Measurements from ENCODE around the gene IER5L. TPM values are rescaled to one million over a fixed set of nuclear protein-coding genes. Genes with fewer than 3 reads are reported as not detected.

Gene IER5L
- total and polyA plus RNA-seq, 9 of the 15 experiments (the other 6 are each of a cell fraction or from before 2014, with no cell fraction given) = 0.14 to 11.9 (median 0.52) TPM

- 65% methylated on average over 9 of the region's 9 CpGs for WGBS (ENCODE audit: insufficient coverage, low coverage, missing lambda C conversion rate)
- DNase-seq (ENCODE audit: extremely low read depth in 1 of 4, low spot score in 3 of 4) (no peak), ATAC-seq (no peak), FAIRE-seq (no peak)
- peaks cover 30 to 43% of the 10 kb centered on the region in 2 experiments for H3K4me1 ChIP-seq (replicated peaks in 1 of 2; ENCODE audit: control insufficient read depth in 2 of 2, insufficient read depth in 2 of 2, low read length in 2 of 2)
- H4K20me1 ChIP-seq (replicated peaks; ENCODE audit: control insufficient read depth, insufficient read depth, low read length) = no peaks in the 10 kb centered on the region
- no peak overlapping the region for H3K4me3 ChIP-seq
- no peaks in the 10 kb centered on the region for H3K9me3 ChIP-seq (replicated peaks; ENCODE audit: control insufficient read depth, insufficient read depth, low read depth, low read length)
- in situ Hi-C loops (cut with MboI) = no loop called here
- peak overlapping the region in 1 of 2 experiments; percentile 19; a peak in 1 of 4 replicates for H3K9ac ChIP-seq (ENCODE audit: insufficient read depth in 1 of 2, low read depth in 2 of 2, low read length in 2 of 2)
- H3K36me3 ChIP-seq (ENCODE audit: control insufficient read depth, insufficient read depth, low read length) = peaks cover 67% of the 10 kb centered on the region
- no TSS peak for BruUV-seq (replicated peaks)
- intact Hi-C loops (cut with micrococcal nuclease) = loop anchor here (10.0 kb wide), 1 partner anchor 647 kb away; no protein-coding TSS in a partner anchor
- CTCF ChIA-PET (ENCODE audit: low intra/inter-chr PET ratio) = interaction anchor here (1.3 to 4.5 kb wide), 2 partner anchors 473 to 479 kb away, joined by 5 to 53 read pairs; no protein-coding TSS in a partner anchor
- POLR2A ChIA-PET = no interaction called here
- peaks cover 17% of the 10 kb centered on the region for H3K79me2 ChIP-seq (ENCODE audit: control insufficient read depth, insufficient read depth, low read length)
- no peaks in the 10 kb centered on the region for H3K27me3 ChIP-seq (ENCODE audit: control insufficient read depth in 2 of 2, insufficient read depth in 2 of 2, low read length in 2 of 2)
- H3K9me1 ChIP-seq (ENCODE audit: control insufficient read depth, insufficient read depth, low read length) = no peaks in the 10 kb centered on the region
- TF ChIP-seq ATF3 (IDR thresholded peaks at IDR 0.05) = no peak
- no peak for TF ChIP-seq ATF3 (CRISPR knock-in tag; conservative IDR thresholded peaks at IDR 0.05)
- TF ChIP-seq HNRNPK (IDR thresholded peaks at IDR 0.05; ENCODE audit: low read depth, low read length, poor library complexity, severe bottlenecking) = no peak
- TF ChIP-seq ZBTB17 (CRISPR knock-in tag; IDR thresholded peaks at IDR 0.05) = no peak
- TF ChIP-seq MAX (CRISPR knock-in tag; IDR thresholded peaks at IDR 0.05) = no peak
- TF ChIP-seq RHOXF2B (CRISPR knock-in tag; conservative IDR thresholded peaks at IDR 0.05) = no peak
- no peak for TF ChIP-seq DNMT1 (IDR thresholded peaks at IDR 0.05)
- TF ChIP-seq CREBBP (IDR thresholded peaks at IDR 0.05; ENCODE audit: low read depth, low read length) = no peak
- H3K4me2 ChIP-seq (ENCODE audit: insufficient read depth, low read length) = no peak overlapping the region
- H3K27ac ChIP-seq (ENCODE audit: extremely low read depth, low read depth, low read length) = no peak overlapping the region
- no peak overlapping the region for H2AFZ ChIP-seq (ENCODE audit: low read depth, low read length)
Observed at GRCh38 chr9:129138144-129138462, 40.0 kb downstream of the IER5L start.

Data from K562 (cell line).